Mucosa of rectum (tissue), 2 donors: ENCODE results near the gene SESN3.

ENCODE experiments used
- H3K27ac ChIP-seq, 2 donors: one replicate each; pipeline ENCODE4 v1.7.0; 2013; ENCODE audit warnings: inconsistent platforms in 2 of 2, low read depth in 2 of 2, low read length in 2 of 2
- H3K27me3 ChIP-seq, 2 donors: one replicate each; pipeline ENCODE4 v1.7.0; 2013; ENCODE audit warnings: low read length in 2 of 2; ENCODE audit not compliant: control insufficient read depth in 2 of 2, insufficient read depth in 2 of 2
- H3K36me3 ChIP-seq, 2 donors: one replicate each; pipeline ENCODE4 v1.7.0; 2013; ENCODE audit warnings: low read length in 2 of 2; ENCODE audit not compliant: control insufficient read depth in 2 of 2, insufficient read depth in 2 of 2
- H3K4me1 ChIP-seq, 2 donors: one replicate each; pipeline ENCODE4 v1.7.0; 2013; ENCODE audit warnings: low read length in 2 of 2, mild to moderate bottlenecking in 1 of 2; ENCODE audit not compliant: control insufficient read depth in 2 of 2, insufficient read depth in 2 of 2
- H3K4me3 ChIP-seq, 2 donors: one replicate each; pipeline ENCODE4 v1.7.0; 2013; ENCODE audit warnings: low read length in 2 of 2
- H3K9ac ChIP-seq, 2 donors: one replicate each; pipeline ENCODE4 v1.7.0; 2013; ENCODE audit warnings: low read length in 2 of 2, low read depth in 1 of 2, mild to moderate bottlenecking in 1 of 2
- H3K9me3 ChIP-seq, 2 donors: one replicate each; pipeline ENCODE4 v1.7.0; 2013; ENCODE audit warnings: low read length in 2 of 2; ENCODE audit not compliant: control insufficient read depth in 2 of 2
- donor health status: healthy.
- donor health status: Normal muscosa, but diverticular disease.

Gene SESN3

DNA sequence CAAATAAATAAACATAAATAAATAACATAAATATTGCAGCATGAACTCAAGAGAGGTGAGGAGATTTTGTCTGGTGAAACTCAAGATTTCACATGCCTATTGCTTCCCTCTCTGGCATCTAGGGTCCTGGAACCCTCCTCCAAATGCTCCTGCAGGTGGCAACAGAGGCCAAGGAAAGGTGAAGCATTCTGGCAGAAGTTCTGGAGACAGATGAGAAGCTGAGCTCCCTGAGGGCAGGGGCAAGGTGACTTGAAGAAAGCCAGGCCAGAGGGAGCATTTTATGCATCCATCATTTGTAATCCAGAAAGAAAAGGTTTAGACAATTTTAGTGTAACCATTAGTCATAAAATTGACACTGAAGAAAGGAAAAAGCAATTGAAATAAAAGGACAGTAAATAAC, 76.5 kb downstream of the SESN3 start:
- no peaks in the 10 kb centered on the region for H3K36me3 ChIP-seq
- no peaks in the 10 kb centered on the region for H3K27me3 ChIP-seq
- peaks cover 16 to 20% of the 10 kb centered on the region in 2 donors for H3K4me1 ChIP-seq
- H3K9me3 ChIP-seq, result no peaks in the 10 kb centered on the region
- no peak overlapping the region for H3K9ac ChIP-seq
- no peak overlapping the region for H3K4me3 ChIP-seq
- H3K27ac ChIP-seq, result no peak overlapping the region

DNA sequence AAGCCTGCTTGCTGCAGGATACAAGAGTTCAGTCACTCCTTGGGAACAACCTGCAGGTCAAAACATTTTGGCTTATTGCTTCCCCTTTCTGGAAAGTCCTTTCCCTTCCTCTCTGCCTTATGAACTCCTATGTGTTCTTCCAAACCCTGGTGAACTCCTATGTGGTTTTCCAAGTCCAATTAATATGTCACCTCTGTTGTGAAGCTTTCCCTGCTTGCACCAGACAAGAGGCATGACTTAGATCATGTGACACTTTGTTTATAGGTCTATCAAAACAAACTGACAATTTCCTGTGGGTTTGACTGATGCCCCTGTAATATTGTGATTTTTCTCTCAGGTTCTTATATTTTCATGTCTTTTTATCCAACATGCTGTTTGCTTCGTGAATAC, 77.2 kb downstream of the SESN3 start:
- peaks cover 16 to 20% of the 10 kb centered on the region in 2 donors for H3K4me1 ChIP-seq
- H3K36me3 ChIP-seq, result no peaks in the 10 kb centered on the region
- H3K27ac ChIP-seq, result no peak overlapping the region
- peak overlapping the region in 1 of 2 donors; percentile 67 for H3K4me3 ChIP-seq
- H3K9me3 ChIP-seq, result no peaks in the 10 kb centered on the region
- H3K27me3 ChIP-seq, result no peaks in the 10 kb centered on the region
- H3K9ac ChIP-seq, result no peak overlapping the region

DNA sequence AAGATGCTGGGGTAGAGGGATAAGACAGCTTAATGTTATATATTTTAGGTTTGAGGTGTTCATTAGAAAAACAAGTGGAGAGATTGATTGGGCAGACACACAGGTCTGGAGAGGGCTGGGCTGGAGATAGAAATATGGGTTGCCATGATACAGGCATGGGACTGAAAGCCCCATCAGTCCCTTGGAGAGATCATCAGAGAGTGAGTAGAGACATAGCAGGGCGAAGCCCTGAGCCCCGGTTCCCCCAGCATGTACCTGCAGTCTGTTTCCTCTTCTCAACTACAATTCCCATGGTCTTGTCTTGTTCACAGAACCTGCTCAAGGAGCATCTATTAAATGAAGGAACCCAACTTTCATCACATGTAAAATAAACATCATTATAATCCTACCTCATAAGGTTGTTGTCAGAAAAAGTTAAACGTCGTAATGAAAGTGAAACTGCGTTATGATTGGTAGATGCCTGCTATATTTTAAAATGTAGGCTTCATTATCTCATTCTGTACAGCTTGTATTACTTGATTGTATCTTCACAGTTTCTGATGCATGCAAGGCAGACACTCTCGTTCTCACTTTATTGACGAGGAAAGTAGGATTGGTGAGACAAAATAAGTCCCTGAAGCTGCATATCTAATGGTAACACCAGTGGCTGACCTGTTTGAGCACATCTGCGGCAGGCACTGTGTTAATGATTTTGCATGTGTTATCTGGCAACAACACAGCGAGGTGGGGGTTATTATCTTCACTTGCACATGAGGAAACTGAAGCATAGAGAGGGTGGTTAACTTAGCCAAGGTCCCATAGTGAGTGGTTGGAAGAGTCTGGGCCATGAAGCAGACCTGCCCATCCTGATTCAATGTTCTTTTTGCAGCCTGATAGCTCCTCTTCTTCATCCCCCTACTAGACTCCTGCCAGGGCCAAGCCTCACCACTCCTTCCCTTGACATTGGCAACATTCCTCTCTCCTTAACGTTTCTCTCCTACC, 77.8 kb downstream of the SESN3 start:
- Histone ChIP-seq H3K4me3 (peak overlapping the region in 1 of 2 donors; percentile 67), H3K36me3 (no peaks in the 10 kb centered on the region), H3K9me3 (no peaks in the 10 kb centered on the region), H3K27me3 (no peaks in the 10 kb centered on the region), H3K4me1 (peaks cover 16 to 20% of the 10 kb centered on the region in 2 donors), H3K27ac (peak overlapping the region in 1 of 2 donors; percentile 21), H3K9ac (peak overlapping the region in 1 of 2 donors; percentile 48)

DNA sequence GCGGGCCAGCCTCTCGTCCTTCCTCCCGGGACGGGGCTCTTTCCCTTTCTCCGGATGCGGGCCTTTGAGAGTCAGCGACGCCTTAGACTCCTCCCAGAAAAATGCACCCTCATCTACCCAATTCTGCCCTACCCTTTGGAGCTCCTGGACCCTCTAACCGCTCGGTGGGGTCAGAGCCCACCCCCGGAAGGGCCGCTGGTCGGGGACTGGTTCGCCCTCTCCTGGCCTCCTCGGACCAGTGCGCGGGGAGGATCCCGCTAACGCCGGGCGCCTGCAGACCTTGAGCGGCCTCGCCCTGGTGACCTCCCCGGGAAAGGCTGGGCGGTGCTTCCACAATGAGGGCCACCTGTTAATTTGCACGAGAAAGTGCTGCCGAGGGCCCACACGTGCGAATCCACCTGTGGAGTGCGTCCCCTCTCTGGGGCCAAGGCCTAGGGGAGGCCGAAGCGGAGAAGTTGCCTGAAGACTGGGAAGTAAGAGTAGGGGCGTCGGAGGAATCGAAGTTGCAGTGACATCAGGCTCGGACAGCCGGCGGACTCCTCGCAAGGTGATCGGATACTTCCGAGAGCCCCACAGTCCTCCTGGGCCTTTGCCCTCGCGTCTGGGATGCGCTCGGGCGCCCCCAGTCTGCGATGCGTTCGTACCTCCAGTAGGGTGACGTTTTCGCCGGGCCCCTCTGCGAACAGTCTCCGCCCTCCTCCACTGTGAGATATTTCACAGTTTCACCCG, 79.9 kb downstream of the SESN3 start:
- H3K4me3 ChIP-seq, result peak overlapping the region; percentile 92 to 94

DNA sequence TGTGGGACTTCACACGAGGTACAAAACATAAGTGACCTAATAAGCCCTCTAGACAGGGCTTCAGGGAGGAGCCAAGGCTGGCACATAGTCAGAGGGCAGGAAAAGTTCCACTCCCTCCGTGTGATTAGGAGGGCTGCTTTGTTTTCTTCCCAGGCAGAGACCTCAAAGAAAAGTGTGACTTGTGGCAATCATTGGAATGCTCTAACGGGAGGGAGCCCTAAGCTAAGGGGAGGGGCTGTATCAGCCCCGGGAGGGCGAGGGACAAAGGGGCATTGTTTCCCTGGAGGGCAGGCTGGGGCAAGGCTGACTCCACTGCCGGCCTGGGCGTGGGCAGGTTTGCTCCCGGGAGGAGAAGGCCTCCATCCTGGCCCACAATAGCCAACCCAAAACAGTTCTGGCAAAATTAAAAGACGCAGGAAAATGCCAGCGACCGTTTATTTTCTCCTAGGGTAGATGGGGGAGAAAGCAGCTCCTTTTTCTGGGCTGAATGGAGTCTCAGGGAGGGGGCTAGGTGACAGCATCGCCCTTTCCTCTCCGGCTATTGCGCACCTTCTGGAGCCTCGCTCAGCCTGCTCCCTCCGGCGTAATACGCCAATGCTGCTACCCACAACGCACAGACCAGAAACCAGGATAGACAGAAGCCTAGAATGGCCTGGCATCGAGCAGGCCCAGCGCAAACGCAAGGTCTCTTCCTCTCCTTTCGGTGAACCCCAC, 81.2 kb downstream of the SESN3 start:
- H3K9ac ChIP-seq, result peak overlapping the region; percentile 44 to 89
- peak overlapping the region; percentile 92 to 94 for H3K4me3 ChIP-seq
- H3K27me3 ChIP-seq, result no peaks in the 10 kb centered on the region
- H3K4me1 ChIP-seq, result peaks cover 16% of the 10 kb centered on the region in 2 donors
- H3K27ac ChIP-seq, result peak overlapping the region; percentile 90 to 91
- H3K36me3 ChIP-seq, result no peaks in the 10 kb centered on the region
- H3K9me3 ChIP-seq, result no peaks in the 10 kb centered on the region

More for the DNA sequence above, 79.9 kb downstream of the SESN3 start:
- Histone ChIP-seq H3K9me3 (no peaks in the 10 kb centered on the region), H3K4me1 (peaks cover 16% of the 10 kb centered on the region in 2 donors), H3K27me3 (no peaks in the 10 kb centered on the region), H3K9ac (peak overlapping the region; percentile 89 to 93), H3K27ac (peak overlapping the region; percentile 90 to 91), H3K36me3 (no peaks in the 10 kb centered on the region)

DNA sequence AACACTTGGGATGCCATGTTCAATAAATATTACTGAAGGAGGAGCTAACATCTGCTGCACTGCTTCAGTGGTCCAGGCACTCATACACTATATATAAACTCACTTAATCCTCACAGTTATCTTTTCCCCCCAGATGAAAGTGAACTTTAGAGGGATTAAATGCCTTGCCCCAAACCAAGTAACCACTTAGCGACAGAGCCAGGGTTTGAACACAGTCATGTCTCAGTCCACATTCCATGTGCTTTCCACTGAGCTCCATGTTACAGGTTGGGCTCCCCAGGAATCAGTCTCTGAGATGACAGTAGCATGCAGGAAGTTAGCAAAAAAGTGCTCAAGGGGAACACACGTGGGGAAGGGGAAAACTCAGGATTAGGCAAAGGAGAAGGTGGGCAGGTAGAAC, 82.1 kb downstream of the SESN3 start:
- H3K27me3 ChIP-seq, result no peaks in the 10 kb centered on the region
- H3K9ac ChIP-seq, result no peak overlapping the region
- no peak overlapping the region for H3K4me3 ChIP-seq
- peaks cover 16% of the 10 kb centered on the region in 2 donors for H3K4me1 ChIP-seq
- no peaks in the 10 kb centered on the region for H3K36me3 ChIP-seq
- no peaks in the 10 kb centered on the region for H3K9me3 ChIP-seq
- H3K27ac ChIP-seq, result no peak overlapping the region

DNA sequence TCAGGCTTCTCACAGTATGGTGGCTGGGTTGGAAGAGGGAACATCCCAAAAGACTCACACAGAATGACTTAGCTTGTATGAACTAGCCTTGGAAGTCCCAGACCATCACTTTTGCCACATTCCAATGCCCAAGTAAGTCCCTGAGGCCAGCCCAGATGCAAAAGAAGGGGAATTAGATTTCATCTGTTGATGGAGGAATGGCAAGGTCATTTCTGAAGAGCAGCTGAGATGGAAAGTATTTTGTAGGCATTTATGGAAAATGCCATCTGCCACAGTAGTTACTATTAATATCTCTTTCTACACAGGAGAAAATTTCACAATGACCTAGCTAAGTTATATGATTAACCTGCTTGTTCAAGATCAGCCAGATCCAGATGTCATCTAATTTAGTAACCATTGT, 82.6 kb downstream of the SESN3 start:
- Histone ChIP-seq H3K9ac (no peak overlapping the region), H3K27me3 (peaks cover 0 to 5% of the 10 kb centered on the region in 2 donors), H3K27ac (no peak overlapping the region), H3K4me1 (peaks cover 10 to 14% of the 10 kb centered on the region in 2 donors), H3K4me3 (no peak overlapping the region), H3K9me3 (no peaks in the 10 kb centered on the region), H3K36me3 (no peaks in the 10 kb centered on the region)

DNA sequence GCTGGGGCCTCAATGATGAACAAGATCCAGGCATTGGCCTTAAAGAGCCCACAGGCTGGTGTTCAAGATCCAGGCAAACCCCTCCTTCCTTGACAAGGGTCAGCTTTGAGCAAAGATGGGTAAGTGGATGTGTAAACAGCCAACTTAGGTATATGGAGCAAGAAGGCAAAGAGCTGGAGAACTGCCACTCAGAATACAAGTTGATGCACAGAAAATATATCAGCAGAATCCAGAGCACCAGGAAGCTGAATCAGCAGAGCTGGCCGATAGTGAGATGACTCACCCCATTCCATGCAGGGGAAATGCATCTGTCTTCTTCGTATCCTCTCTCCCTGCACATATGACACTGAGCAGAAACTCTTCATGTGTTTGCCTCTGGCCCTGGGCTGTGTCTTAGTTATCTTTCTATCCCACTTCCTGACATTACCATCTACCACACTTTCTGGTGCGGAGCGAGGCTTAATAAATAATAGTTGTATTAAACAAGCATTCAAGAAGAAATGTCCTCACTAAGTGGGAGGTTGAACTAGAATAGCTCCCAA, 83.6 kb downstream of the SESN3 start:
- Histone ChIP-seq H3K4me1 (peaks cover 6 to 11% of the 10 kb centered on the region in 2 donors), H3K9ac (no peak overlapping the region), H3K9me3 (no peaks in the 10 kb centered on the region), H3K27ac (no peak overlapping the region), H3K36me3 (no peaks in the 10 kb centered on the region), H3K4me3 (no peak overlapping the region), H3K27me3 (peaks cover 0 to 5% of the 10 kb centered on the region in 2 donors)

DNA sequence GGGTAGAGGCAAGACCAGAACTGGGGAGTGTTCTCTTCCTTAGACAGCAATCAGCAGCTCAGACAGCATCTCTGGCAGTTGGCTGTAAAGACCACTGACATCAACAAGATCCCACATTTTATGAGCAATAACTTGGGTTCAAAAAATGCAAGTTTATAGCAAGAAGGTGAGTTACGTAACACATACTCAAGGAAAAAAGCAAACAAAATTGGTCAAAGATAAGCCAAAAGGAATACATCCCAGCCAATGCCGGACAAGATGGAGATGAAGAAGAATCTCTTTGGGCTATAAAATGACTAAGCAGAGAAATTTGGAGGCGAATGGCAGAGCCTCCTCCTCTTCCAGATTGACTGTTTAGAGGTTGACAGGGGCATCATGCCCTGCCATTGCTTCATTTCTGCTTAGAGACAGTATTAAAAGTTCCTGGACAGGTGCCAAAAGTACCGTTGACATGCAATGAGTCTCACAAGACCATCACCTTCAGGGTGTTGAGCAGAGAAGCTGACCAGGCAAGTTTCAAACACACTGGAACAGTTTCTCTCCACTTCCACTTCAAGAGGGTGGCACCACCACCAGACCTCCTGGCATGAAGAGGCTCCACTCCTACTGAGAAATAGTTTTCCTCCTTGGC, 85.5 kb downstream of the SESN3 start:
- Histone ChIP-seq H3K9ac (no peak overlapping the region), H3K27ac (no peak overlapping the region), H3K36me3 (no peaks in the 10 kb centered on the region), H3K4me3 (no peak overlapping the region), H3K4me1 (peaks cover 0 to 5% of the 10 kb centered on the region in 2 donors), H3K9me3 (no peaks in the 10 kb centered on the region), H3K27me3 (peaks cover 0 to 5% of the 10 kb centered on the region in 2 donors)
